Ramos (cell line): ENCODE data around the gene UTP25.

ENCODE experiments used
- in situ Hi-C: fragments of 300-500 bp; cut with MboI; formaldehyde crosslinking; loops from one replicate; pipeline ENCODE4 v1.14.3; 2022; ENCODE audit warnings: low sequenced_read_pairs; ENCODE audit not compliant: unreplicated experiment

The UTP25 gene

GRCh38 chr1:209805341-209805781 lies 22.4 kb upstream of the UTP25 start:
- in situ Hi-C loops: no loop called here

DNA sequence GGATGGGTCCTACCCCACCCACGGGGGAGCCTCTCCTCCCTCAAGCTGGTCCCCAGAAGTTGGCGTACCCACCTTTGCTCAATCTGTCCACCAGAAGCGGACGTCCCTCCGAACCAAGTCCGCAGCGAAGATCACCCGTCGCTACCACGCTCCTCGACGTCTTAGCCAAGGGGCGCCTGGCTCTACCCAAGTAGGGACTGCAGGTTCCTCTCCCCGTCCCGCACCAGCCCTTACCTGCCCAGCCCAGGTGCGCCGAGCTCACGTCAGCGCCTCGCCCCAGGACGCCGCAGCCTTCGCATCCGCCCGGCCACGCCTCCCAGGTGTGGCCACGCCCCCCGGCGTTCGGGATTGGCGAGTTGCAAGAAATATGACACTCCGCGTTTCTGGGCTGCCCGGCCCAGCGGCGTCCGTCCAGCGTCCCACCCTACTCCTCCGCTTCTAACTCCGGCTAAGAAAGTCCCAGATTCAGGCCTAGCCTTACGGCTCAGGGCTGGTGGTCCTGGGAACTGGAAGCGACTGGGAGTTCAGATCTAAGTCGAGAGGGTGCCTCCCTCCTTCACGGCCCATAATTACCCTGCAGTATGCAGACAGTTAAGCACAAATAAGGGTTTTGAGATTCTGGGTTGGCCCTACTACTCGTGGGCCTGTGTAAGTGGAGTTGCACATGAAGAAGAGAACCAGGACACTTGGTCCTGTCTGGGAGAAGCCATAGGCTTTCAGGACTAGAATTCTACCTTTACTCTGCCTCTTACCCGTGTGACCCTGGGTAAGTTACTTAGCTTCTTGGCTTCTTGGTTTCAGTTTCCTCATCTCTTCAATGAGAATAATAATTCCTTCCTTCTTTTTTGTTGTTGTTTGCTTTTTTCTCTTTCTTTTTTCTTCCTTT lies 21.7 kb upstream of the UTP25 start, which contains the start of gene IRF6:
Gene IRF6, minus strand, starts transcription at position 268 of the 886 bp plus-strand sequence. CDS start 4,729 bp downstream, outside the sequence.
- in situ Hi-C loops: no loop called here

GRCh38 chr1:209807509-209807908 lies 20.3 kb upstream of the UTP25 start:
- in situ Hi-C loops: no loop called here

DNA sequence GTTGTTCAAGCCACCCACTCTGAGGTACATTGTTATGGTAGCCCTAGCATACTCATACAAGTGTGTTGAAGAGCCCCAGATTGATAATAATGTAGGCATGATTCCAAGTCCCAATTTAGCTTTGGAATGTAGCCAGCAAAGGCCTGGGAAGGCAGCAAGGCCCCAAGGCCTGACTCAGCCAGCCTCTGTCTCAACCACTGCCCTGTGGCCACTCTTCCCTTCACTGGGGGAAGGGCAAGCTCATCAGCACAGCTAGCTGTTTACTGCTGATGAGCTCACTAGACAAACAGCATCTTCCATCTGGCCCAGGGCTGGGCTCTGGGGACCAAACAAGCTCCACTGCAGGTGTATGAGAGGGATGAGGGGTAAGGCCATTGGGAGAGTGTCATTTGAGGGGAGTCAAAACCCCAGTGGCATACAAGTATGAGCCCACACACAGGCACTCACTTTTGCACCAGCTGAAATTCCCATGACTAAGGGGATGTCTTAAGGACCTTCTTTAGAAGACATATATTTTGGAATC lies 19.7 kb upstream of the UTP25 start:
- in situ Hi-C loops: no loop called here

DNA sequence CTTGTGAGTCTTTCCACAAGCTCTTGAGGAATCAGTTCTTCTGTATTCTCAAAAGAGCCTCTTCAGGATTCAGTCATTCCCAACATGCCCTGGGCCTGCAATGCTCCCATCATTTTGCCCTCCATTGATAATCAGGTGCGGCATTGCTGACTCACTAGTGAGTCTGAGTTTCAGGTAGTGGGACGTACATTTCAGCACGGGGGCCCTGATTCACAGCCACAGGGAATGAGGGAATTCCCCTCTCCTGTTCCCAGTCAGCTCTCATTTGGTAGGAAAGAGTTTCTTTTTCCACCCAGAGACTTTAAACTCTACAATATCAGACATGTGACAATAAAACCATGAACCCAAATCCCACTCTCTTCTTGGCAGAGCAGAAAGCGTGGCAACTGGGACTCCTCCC lies 18.2 kb upstream of the UTP25 start:
- in situ Hi-C loops: no loop called here

DNA sequence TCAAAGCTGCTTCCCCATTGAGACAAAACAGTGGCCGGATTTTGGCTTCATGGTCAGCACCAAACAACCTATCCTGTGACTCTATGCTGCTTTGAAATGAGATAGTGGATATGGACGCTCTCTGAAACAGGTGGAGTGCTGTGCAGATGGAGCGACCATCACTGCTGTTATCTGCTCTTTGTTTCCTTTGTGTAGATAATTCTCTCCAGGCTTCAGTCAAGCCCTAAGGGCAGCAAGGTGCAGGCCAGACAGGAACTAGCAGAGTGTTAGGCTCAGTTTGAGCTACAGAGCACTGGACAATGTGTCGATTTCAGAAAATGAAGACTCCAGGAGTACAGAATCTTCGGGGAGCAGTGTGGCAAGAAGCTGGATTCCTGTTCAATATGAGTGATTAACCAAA lies 17.0 kb upstream of the UTP25 start:
- in situ Hi-C loops: no loop called here

GRCh38 chr1:209813902-209814301 lies 13.9 kb upstream of the UTP25 start:
- in situ Hi-C loops: no loop called here

DNA sequence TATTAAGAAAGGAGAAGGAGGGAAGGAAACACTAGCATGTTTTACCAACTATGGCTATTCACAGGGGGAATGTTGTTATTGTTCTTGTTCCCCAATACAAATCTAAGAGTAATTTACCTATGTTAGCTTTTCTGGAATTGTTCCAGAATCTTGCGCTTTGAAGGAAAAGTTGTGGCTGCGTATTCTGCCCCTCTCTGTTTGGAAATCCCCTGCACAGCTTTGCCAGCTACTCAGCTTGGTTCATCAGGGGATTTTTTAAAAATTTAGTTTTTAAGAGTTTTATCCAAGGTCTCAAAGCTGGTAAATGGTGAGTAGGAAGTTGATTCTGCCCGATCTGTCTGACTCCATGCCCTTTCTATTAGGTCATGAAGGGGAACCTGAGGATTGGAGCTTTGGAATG lies 12.3 kb upstream of the UTP25 start:
- in situ Hi-C loops: no loop called here

GRCh38 chr1:209815931-209816341 lies 11.8 kb upstream of the UTP25 start:
- in situ Hi-C loops: no loop called here

DNA sequence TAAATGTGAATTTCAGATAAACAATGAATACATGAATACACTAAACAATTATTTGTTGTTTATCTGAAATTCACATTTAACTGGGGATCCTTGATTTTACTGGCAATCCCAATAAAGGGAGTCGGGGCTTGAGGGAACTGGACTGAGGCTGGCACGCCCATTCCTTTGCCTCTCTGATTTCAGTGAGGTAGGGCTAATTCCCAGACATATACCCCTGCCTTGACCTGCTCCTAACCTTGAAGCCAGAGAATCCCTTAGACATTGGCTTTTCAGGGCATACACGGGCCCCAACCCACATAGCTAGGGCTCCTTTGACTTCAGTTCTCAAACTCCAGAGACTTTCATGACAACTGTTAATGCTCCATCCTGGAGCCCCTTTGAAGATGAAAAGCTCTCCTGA lies 10.8 kb upstream of the UTP25 start:
- in situ Hi-C loops: no loop called here

DNA sequence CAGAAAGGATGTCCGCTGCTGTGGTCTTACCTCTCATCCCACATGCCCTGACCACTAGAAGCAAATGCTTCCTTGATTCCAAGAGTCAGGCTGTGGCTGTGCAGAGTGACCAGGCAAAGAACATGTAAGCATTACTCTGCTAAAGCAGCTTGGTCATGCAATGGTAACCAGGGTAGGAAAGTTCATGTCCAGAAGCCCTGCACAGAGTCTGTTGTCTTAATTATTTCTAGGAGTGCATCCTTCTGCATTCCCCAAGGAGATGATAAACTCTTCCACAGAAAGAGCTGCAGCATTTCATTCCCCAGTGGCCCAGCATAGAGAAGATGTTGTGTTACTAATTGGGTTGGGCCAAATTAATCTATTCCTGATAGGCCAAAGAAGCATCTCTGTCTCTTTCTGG lies 10.1 kb upstream of the UTP25 start:
- in situ Hi-C loops: no loop called here

DNA sequence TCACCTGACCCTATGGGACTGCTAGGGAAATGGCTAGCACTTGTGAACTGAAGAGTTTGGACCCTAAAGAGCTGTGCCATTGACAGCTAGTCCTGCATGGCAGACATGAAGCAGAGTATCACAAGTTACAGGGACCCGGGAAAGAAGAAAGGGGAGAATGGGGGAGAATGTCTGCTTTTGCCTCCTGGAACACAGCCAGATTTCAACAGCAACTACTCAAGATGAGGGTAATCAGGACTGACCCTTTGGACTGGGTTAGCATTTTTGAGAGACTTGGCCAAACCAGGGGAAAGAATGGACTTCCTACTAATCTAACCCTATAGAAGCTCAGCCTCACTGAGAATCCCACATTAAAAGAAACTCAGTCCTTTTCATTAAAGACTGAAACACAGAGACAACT lies 8.7 kb upstream of the UTP25 start:
- in situ Hi-C loops: no loop called here

DNA sequence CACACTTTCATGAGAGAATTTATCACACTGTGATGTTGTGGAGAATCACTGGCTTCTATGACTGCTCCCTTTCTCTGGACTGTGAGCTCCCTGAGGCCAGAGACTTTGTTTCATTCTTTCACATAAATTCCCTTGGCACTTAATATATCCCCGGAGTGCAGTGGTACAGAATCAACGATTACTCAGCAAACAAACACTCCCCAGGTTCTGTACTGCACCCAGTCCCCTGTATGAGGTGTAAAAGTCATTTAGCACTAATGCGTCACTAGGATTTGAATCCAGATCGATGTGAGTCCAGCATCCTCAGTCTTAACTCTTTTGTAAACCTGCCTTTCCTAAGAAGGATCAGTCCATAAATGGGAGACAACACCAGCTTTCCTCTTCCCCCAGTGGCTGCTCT lies 6.8 kb upstream of the UTP25 start:
- in situ Hi-C loops: no loop called here

- in situ Hi-C loops: no loop called here
Observed at GRCh38 chr1:209822706-209823105, 5.1 kb upstream of the UTP25 start.

GRCh38 chr1:209823143-209824041 lies 4.4 kb upstream of the UTP25 start:
- in situ Hi-C loops: no loop called here

- in situ Hi-C loops: no loop called here
Observed at GRCh38 chr1:209825591-209826434, 2.0 kb upstream of the UTP25 start.

DNA sequence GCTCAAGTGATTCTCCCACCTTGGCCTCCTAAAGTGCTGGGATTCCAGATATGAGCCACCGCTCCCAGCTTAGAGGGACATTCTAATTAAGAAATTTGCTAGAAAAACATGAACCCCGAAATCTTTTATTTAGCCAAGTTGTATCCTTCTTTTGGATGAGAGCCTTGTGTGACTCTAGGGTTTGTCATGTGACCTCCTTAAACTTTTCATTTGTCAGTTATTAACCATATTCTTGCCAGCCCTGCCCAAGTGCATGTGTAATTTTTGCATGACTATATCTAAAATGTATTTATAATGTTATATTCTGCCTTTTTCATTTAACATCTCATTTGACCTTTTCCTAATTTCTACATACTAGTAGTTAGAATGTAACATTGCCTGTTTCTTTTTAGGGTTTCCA lies 1.9 kb downstream of the UTP25 start:
- in situ Hi-C loops: no loop called here

- in situ Hi-C loops: no loop called here
Observed at GRCh38 chr1:209830722-209831121, 3.0 kb downstream of the UTP25 start.

GRCh38 chr1:209831615-209832014 lies 3.8 kb downstream of the UTP25 start:
- in situ Hi-C loops: no loop called here

DNA sequence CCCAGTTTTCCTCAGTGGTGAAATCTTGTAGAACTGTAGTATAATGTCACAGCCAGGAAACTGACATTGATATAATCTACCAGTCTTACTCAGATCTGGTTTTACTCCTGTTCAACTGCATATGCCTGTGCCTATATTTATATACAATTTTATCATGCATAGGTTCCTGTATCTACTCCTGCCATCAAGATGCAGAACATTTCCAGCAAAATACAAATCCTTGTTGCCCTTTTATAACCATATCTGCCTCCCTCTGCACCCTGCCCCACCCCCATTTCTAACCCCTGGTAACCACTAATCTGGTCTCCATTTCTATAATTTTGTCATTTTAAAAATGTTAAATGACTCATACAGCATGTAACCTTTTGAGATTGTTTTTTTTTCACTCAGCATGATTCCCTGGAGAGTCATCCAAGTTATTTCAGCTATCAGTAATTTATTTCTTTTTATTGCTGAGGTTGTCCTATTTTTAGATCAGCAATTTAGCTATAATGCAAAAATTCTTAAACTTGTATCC lies 8.1 kb downstream of the UTP25 start:
- in situ Hi-C loops: no loop called here
